DOHH2 (cell line): ENCODE data around the gene IFIH1.

Experiments
- H3F3A ChIP-seq: fragments of 200-600 bp; sonication (generic), shearing (Covaris generic); 2 replicates; pipeline ENCODE4 v1.6.0; 2016; ENCODE audit warnings: antibody characterized with exemption, mild to moderate bottlenecking; ENCODE audit not compliant: control insufficient read depth, insufficient read depth
- H3K27ac ChIP-seq: fragments of 200-600 bp; sonication (generic); 2 replicates; pipeline ENCODE4 v1.5.1; 2014; ENCODE audit warnings: low read depth, mild to moderate bottlenecking, low read length, moderate library complexity
- H3K27me3 ChIP-seq: fragments of 200-600 bp; sonication (generic); 2 replicates; pipeline ENCODE4 v1.6.1; 2014; ENCODE audit warnings: mild to moderate bottlenecking, low read length, mixed read lengths; ENCODE audit not compliant: control insufficient read depth
- H3K36me3 ChIP-seq: fragments of 200-600 bp; sonication (generic); 2 replicates; pipeline ENCODE4 v1.6.1; 2014; ENCODE audit warnings: mild to moderate bottlenecking, low read length, moderate library complexity, mixed read lengths; ENCODE audit not compliant: control insufficient read depth
- H3K4me1 ChIP-seq: fragments of 200-600 bp; sonication (generic); 2 replicates; pipeline ENCODE4 v1.6.1; 2014; ENCODE audit warnings: mild to moderate bottlenecking, low read length, mixed read lengths; ENCODE audit not compliant: control insufficient read depth
- H3K4me2 ChIP-seq: fragments of 200-600 bp; sonication (generic); 2 replicates; pipeline ENCODE4 v1.6.0; 2014; ENCODE audit warnings: mild to moderate bottlenecking, low read length, moderate library complexity
- H3K4me3 ChIP-seq: fragments of 200-600 bp; sonication (generic); 2 replicates; pipeline ENCODE4 v1.5.1; 2014; ENCODE audit warnings: mild to moderate bottlenecking, low read length, mixed read lengths
- H3K79me2 ChIP-seq: fragments of 200-600 bp; sonication (generic); 2 replicates; pipeline ENCODE4 v1.6.1; 2014; ENCODE audit warnings: mild to moderate bottlenecking, low read length, mixed read lengths; ENCODE audit not compliant: control insufficient read depth
- H3K9me2 ChIP-seq: fragments of 200-600 bp; sonication (generic); replicated peaks from 2 replicates; pipeline ENCODE4 v1.6.1; 2014; ENCODE audit warnings: mild to moderate bottlenecking, low read length, mixed read lengths; ENCODE audit not compliant: control insufficient read depth
- H3K9me3 ChIP-seq: fragments of 200-600 bp; sonication (generic); 2 replicates; pipeline ENCODE4 v1.6.1; 2014; ENCODE audit warnings: antibody characterized with exemption, low read length, mixed read lengths; ENCODE audit not compliant: control insufficient read depth, insufficient read depth
- H4K20me1 ChIP-seq: fragments of 200-600 bp; sonication (generic); 2 replicates; pipeline ENCODE4 v1.6.0; 2014; ENCODE audit warnings: low read depth, mild to moderate bottlenecking, antibody characterized with exemption, low read length, moderate library complexity; ENCODE audit not compliant: control insufficient read depth, insufficient read depth
- EZH2phosphoT487 ChIP-seq: fragments of 200-600 bp; sonication (generic); IDR thresholded peaks from 2 replicates; pipeline ENCODE4 v1.6.1; 2017; ENCODE audit warnings: borderline replicate concordance, mild to moderate bottlenecking, antibody characterized with exemption, low read length, moderate library complexity, mixed read lengths
- TF ChIP-seq, protein P1 (sequence below): fragments of 200-600 bp; sonication (generic); IDR thresholded peaks from one replicate; pipeline ENCODE4 v1.5.1; 2014; ENCODE audit warnings: antibody characterized with exemption, mild to moderate bottlenecking, low read depth, low read length; ENCODE audit not compliant: poor library complexity, severe bottlenecking

Gene IFIH1

DNA sequence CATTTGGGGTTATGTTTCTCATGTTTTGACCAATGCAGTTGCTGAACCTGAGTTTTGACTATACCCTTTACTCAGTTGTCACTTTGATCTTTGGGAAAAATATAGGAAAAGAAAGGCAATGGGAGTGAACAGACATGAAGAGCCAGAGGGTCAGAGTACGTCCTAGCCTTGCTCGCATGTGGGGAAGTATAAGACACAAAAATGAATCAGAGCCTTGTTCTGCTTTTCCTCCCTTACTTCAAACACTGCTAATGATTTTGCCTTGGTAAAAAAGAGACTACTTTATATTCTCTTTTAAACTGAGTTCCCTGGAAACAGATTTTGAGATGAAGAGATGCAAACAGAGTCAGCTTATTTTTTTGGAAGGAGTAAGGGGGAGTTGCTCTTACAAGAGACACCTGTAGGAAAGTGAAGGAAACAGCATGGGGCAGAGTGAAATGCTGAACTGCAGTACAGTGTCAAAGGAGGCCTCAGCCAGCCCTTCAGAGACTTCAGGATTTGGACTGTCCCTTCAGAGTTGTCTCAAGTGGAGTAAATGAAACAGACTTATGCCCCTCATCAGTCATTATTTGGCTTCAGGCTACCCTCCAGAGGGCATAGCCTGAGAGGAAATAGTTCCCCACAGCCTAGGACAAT, 64.1 kb downstream of the IFIH1 start:
- no peaks in the 10 kb centered on the region for H3F3A ChIP-seq
- H3K27me3 ChIP-seq: no peaks in the 10 kb centered on the region
- H3K9me3 ChIP-seq: no peaks in the 10 kb centered on the region
- no peaks in the 10 kb centered on the region for H3K79me2 ChIP-seq
- H3K36me3 ChIP-seq: no peaks in the 10 kb centered on the region
- no peaks in the 10 kb centered on the region for H3K4me1 ChIP-seq
- no peak overlapping the region for H3K4me2 ChIP-seq
- H4K20me1 ChIP-seq: no peaks in the 10 kb centered on the region
- no peak overlapping the region for H3K4me3 ChIP-seq
- no peaks in the 10 kb centered on the region for H3K9me2 ChIP-seq
- TF ChIP-seq, protein P1, sequence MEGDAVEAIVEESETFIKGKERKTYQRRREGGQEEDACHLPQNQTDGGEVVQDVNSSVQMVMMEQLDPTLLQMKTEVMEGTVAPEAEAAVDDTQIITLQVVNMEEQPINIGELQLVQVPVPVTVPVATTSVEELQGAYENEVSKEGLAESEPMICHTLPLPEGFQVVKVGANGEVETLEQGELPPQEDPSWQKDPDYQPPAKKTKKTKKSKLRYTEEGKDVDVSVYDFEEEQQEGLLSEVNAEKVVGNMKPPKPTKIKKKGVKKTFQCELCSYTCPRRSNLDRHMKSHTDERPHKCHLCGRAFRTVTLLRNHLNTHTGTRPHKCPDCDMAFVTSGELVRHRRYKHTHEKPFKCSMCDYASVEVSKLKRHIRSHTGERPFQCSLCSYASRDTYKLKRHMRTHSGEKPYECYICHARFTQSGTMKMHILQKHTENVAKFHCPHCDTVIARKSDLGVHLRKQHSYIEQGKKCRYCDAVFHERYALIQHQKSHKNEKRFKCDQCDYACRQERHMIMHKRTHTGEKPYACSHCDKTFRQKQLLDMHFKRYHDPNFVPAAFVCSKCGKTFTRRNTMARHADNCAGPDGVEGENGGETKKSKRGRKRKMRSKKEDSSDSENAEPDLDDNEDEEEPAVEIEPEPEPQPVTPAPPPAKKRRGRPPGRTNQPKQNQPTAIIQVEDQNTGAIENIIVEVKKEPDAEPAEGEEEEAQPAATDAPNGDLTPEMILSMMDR: no peak
- H3K27ac ChIP-seq: no peak overlapping the region

DNA sequence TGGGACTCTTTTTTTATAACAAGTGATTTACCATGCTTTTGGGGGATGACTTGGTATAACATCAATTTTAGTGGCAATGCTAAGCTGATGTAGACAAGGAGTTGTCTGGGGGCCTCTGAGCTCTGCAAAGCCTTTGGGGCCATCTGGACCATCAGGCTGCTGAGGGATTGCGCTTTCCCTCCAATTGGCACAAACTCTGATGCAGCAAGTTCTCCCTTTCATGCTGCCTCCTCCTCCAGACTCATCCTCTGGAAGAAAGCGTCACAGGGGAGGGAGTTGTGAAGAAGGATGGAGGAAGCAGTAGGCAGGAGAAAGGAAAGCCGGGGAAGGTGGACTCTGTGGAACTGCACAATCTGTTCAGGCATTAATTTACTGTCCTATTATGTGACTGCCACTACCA, 65.0 kb downstream of the IFIH1 start:
- H3K27ac ChIP-seq: no peak overlapping the region
- H3K9me3 ChIP-seq: no peaks in the 10 kb centered on the region
- no peaks in the 10 kb centered on the region for H3K79me2 ChIP-seq
- no peaks in the 10 kb centered on the region for H3K36me3 ChIP-seq
- no peak for TF ChIP-seq EZH2phosphoT487
- TF ChIP-seq, protein P1: no peak
- no peaks in the 10 kb centered on the region for H3K9me2 ChIP-seq
- no peak overlapping the region for H3K4me2 ChIP-seq
- no peaks in the 10 kb centered on the region for H3K27me3 ChIP-seq
- no peaks in the 10 kb centered on the region for H3K4me1 ChIP-seq
- H4K20me1 ChIP-seq: no peaks in the 10 kb centered on the region
- H3K4me3 ChIP-seq: no peak overlapping the region
- H3F3A ChIP-seq: no peaks in the 10 kb centered on the region

- H3K4me1 ChIP-seq: no peaks in the 10 kb centered on the region
- H3K27ac ChIP-seq: no peak overlapping the region
- H3K79me2 ChIP-seq: no peaks in the 10 kb centered on the region
- H3K4me2 ChIP-seq: no peak overlapping the region
- no peaks in the 10 kb centered on the region for H3K9me2 ChIP-seq
- TF ChIP-seq, protein P1: no peak
- TF ChIP-seq EZH2phosphoT487: no peak
- no peaks in the 10 kb centered on the region for H3K9me3 ChIP-seq
- no peaks in the 10 kb centered on the region for H3K36me3 ChIP-seq
- no peaks in the 10 kb centered on the region for H3K27me3 ChIP-seq
- no peak overlapping the region for H3K4me3 ChIP-seq
- no peaks in the 10 kb centered on the region for H3F3A ChIP-seq
- no peaks in the 10 kb centered on the region for H4K20me1 ChIP-seq
Observed at GRCh38 chr2:162252153-162252552, 66.3 kb downstream of the IFIH1 start.

DNA sequence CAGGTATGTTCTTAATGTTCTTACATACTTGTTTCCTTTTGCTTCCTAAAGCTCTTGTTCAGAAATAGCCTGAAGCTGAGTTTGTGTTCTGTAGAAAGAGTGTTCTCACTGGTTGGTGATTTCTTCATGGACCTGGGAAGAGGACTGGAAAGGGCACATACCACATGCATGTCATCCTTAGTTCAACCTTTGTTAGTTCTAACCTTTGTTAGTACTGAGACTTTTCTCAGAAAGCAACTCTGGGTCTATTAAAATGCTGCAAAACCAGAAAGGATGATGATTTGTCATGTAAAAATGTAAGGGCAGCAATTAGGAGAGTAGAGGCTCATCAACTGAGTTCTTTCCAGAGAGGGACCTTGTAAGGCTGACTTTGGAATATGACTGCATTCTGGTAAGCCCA, 72.7 kb downstream of the IFIH1 start:
- Histone ChIP-seq H3K9me3 (no peaks in the 10 kb centered on the region), H3K79me2 (no peaks in the 10 kb centered on the region), H3K4me2 (no peak overlapping the region), H3F3A (no peaks in the 10 kb centered on the region), H3K27ac (no peak overlapping the region), H3K36me3 (no peaks in the 10 kb centered on the region), H3K9me2 (no peaks in the 10 kb centered on the region), H4K20me1 (no peaks in the 10 kb centered on the region), H3K4me1 (no peaks in the 10 kb centered on the region), H3K27me3 (no peaks in the 10 kb centered on the region), H3K4me3 (no peak overlapping the region)
- no peak for TF ChIP-seq EZH2phosphoT487
- TF ChIP-seq, protein P1: no peak
